ENCODE measurements around the gene SERPINB12. TPM values are rescaled to one million over a fixed set of nuclear protein-coding genes. Genes with fewer than 3 reads are reported as not detected.
A peak's percentile ranks its signal among the peaks of the same experiment; 100 is the strongest.

Gene SERPINB12
- total RNA-seq (2014; rRNA removed; shearing (Covaris generic); ENCODE audit: low replicate concordance): not detected in 2 replicates

GRCh38 chr18:63542069-63542468 lies at the start of gene SERPINB12:
TSS of gene SERPINB12 (plus strand) at chr18:63542369. CDS start at chr18:63556160, 13,791 bp downstream.
- in situ Hi-C loops (cut with HindIII; ENCODE audit: low pct_unique_long_range_greater_than_20kb, low sequenced_read_pairs): no loop called here
- DNase-seq (ENCODE audit: low read depth): no peak

GRCh38 chr18:63492851-63493250 lies 49.3 kb upstream of the SERPINB12 start:
- in situ Hi-C loops (cut with HindIII; ENCODE audit: low pct_unique_long_range_greater_than_20kb, low sequenced_read_pairs): no loop called here
- no peak for DNase-seq (ENCODE audit: low read depth)

GRCh38 chr18:63495675-63496074 lies 46.5 kb upstream of the SERPINB12 start:
- in situ Hi-C loops (cut with HindIII; ENCODE audit: low pct_unique_long_range_greater_than_20kb, low sequenced_read_pairs): no loop called here
- no peak for DNase-seq (ENCODE audit: low read depth)

GRCh38 chr18:63505566-63506335 lies 36.4 kb upstream of the SERPINB12 start:
- no peak for DNase-seq (ENCODE audit: low read depth)
- in situ Hi-C loops (cut with HindIII; ENCODE audit: low pct_unique_long_range_greater_than_20kb, low sequenced_read_pairs): no loop called here

GRCh38 chr18:63506336-63506646 lies 35.9 kb upstream of the SERPINB12 start:
- in situ Hi-C loops (cut with HindIII; ENCODE audit: low pct_unique_long_range_greater_than_20kb, low sequenced_read_pairs): no loop called here
- DNase-seq (ENCODE audit: low read depth): no peak

GRCh38 chr18:63508596-63508995 lies 33.6 kb upstream of the SERPINB12 start:
- in situ Hi-C loops (cut with HindIII; ENCODE audit: low pct_unique_long_range_greater_than_20kb, low sequenced_read_pairs): no loop called here
- DNase-seq (ENCODE audit: low read depth): no peak

GRCh38 chr18:63511285-63511684 lies 30.9 kb upstream of the SERPINB12 start:
- in situ Hi-C loops (cut with HindIII; ENCODE audit: low pct_unique_long_range_greater_than_20kb, low sequenced_read_pairs): no loop called here
- DNase-seq (ENCODE audit: low read depth): peak; percentile 41

- DNase-seq (ENCODE audit: low read depth): no peak
- in situ Hi-C loops (cut with HindIII; ENCODE audit: low pct_unique_long_range_greater_than_20kb, low sequenced_read_pairs): no loop called here
Observed at GRCh38 chr18:63514326-63514725, 27.8 kb upstream of the SERPINB12 start.

GRCh38 chr18:63514888-63515678 lies 27.1 kb upstream of the SERPINB12 start:
- in situ Hi-C loops (cut with HindIII; ENCODE audit: low pct_unique_long_range_greater_than_20kb, low sequenced_read_pairs): no loop called here
- DNase-seq (ENCODE audit: low read depth): no peak

- in situ Hi-C loops (cut with HindIII; ENCODE audit: low pct_unique_long_range_greater_than_20kb, low sequenced_read_pairs): no loop called here
Observed at GRCh38 chr18:63515801-63516200, 26.4 kb upstream of the SERPINB12 start.

GRCh38 chr18:63518178-63519012 lies 23.8 kb upstream of the SERPINB12 start:
- peak; percentile 61 for DNase-seq (ENCODE audit: low read depth)
- in situ Hi-C loops (cut with HindIII; ENCODE audit: low pct_unique_long_range_greater_than_20kb, low sequenced_read_pairs): no loop called here

More at GRCh38 chr18:63515801-63516200, 26.4 kb upstream of the SERPINB12 start:
- no peak for DNase-seq (ENCODE audit: low read depth)

GRCh38 chr18:63520053-63520685 lies 22.0 kb upstream of the SERPINB12 start:
- in situ Hi-C loops (cut with HindIII; ENCODE audit: low pct_unique_long_range_greater_than_20kb, low sequenced_read_pairs): no loop called here
- no peak for DNase-seq (ENCODE audit: low read depth)

GRCh38 chr18:63523660-63524059 lies 18.5 kb upstream of the SERPINB12 start:
- no peak for DNase-seq (ENCODE audit: low read depth)
- in situ Hi-C loops (cut with HindIII; ENCODE audit: low pct_unique_long_range_greater_than_20kb, low sequenced_read_pairs): no loop called here

GRCh38 chr18:63527251-63527650 lies 14.9 kb upstream of the SERPINB12 start:
- no peak for DNase-seq (ENCODE audit: low read depth)
- in situ Hi-C loops (cut with HindIII; ENCODE audit: low pct_unique_long_range_greater_than_20kb, low sequenced_read_pairs): no loop called here

GRCh38 chr18:63528863-63529492 lies 13.2 kb upstream of the SERPINB12 start:
- in situ Hi-C loops (cut with HindIII; ENCODE audit: low pct_unique_long_range_greater_than_20kb, low sequenced_read_pairs): no loop called here
- DNase-seq (ENCODE audit: low read depth): no peak

GRCh38 chr18:63532471-63532870 lies 9.7 kb upstream of the SERPINB12 start:
- DNase-seq (ENCODE audit: low read depth): no peak
- in situ Hi-C loops (cut with HindIII; ENCODE audit: low pct_unique_long_range_greater_than_20kb, low sequenced_read_pairs): no loop called here

- in situ Hi-C loops (cut with HindIII; ENCODE audit: low pct_unique_long_range_greater_than_20kb, low sequenced_read_pairs): no loop called here
- DNase-seq (ENCODE audit: low read depth): no peak
Observed at GRCh38 chr18:63534615-63535014, 7.6 kb upstream of the SERPINB12 start.

Data from Caki2 (cell line).